A673 (cell line): ENCODE results near the gene KCNMA1. TPM values are rescaled to one million over a fixed set of nuclear protein-coding genes. Genes with fewer than 3 reads are reported as not detected.
"Not testable (repeated sequence)": the region's sequence is repeated elsewhere in the genome, so short reads cannot be mapped to it uniquely, and the experiment has no call there.

ENCODE experiments used
- BruUV-seq: library from RNA; stranded (reverse); fragments of 400-500 nt; replicated peaks from 2 replicates; lab custom pipeline; 2021; lab: Mats Ljungman, UMichigan
- CTCF ChIA-PET: fragments of 300-600 bp; sonication (Branson Sonifier 250); formaldehyde crosslinking; loops from one replicate; lab custom pipeline; 2022; ENCODE audit warnings: antibody characterized with exemption; lab: Charles Lee
- POLR2A ChIA-PET: fragments of 300-600 bp; sonication (Branson Sonifier 250); formaldehyde crosslinking; loops from one replicate; lab custom pipeline; 2022; ENCODE audit warnings: antibody characterized with exemption; ENCODE audit not compliant: low non-redundant PET; lab: Charles Lee
- DNase-seq: peaks from one replicate; pipeline ENCODE4 v3.0.0-alpha.2; 2015; ENCODE audit warnings: low spot score
- H3K27ac ChIP-seq: fragments of 200-600 bp; sonication (generic); 2 replicates; pipeline ENCODE4 v1.5.1; 2016; ENCODE audit warnings: mixed run types, low read depth, mild to moderate bottlenecking, mixed read lengths, antibody characterized with exemption, low read length; ENCODE audit not compliant: poor library complexity, severe bottlenecking
- H3K27me3 ChIP-seq: fragments of 200-600 bp; sonication (generic); replicated peaks from 2 replicates; pipeline ENCODE4 v1.6.1; 2017; ENCODE audit warnings: mixed run types, low read depth, mild to moderate bottlenecking, mixed read lengths, antibody characterized with exemption, low read length; ENCODE audit not compliant: insufficient read depth, poor library complexity
- H3K36me3 ChIP-seq: fragments of 200-600 bp; sonication (generic); 2 replicates; pipeline ENCODE4 v1.6.1; 2016; ENCODE audit warnings: mixed run types, mild to moderate bottlenecking, mixed read lengths, antibody characterized with exemption, low read length; ENCODE audit not compliant: insufficient read depth, poor library complexity, severe bottlenecking
- H3K4me1 ChIP-seq: fragments of 200-600 bp; sonication (generic); 2 replicates; pipeline ENCODE4 v1.6.1; 2017; ENCODE audit warnings: mixed run types, mild to moderate bottlenecking, mixed read lengths, antibody characterized with exemption, low read length; ENCODE audit not compliant: insufficient read depth, poor library complexity, severe bottlenecking
- H3K4me3 ChIP-seq: fragments of 200-600 bp; sonication (generic); 2 replicates; pipeline ENCODE4 v1.5.1; 2016; ENCODE audit warnings: low read depth, mixed run types, mild to moderate bottlenecking, mixed read lengths, low read length; ENCODE audit not compliant: poor library complexity, severe bottlenecking
- H3K9me3 ChIP-seq: fragments of 200-600 bp; sonication (generic); 2 replicates; pipeline ENCODE4 v1.6.1; 2016; ENCODE audit warnings: mixed run types, low read depth, mild to moderate bottlenecking, mixed read lengths, antibody characterized with exemption, low read length; ENCODE audit not compliant: poor library complexity, severe bottlenecking
- CTCF ChIP-seq: fragments of 300-800, 200-600 bp; sonication (generic); conservative IDR thresholded peaks from 2 replicates; pipeline ENCODE4 v1.5.1; 2017; ENCODE audit warnings: low read depth, mild to moderate bottlenecking, antibody characterized with exemption, low read length, moderate library complexity, mixed read lengths
- EZH2 ChIP-seq: fragments of 200-600 bp; sonication (generic); IDR thresholded peaks from 2 replicates; pipeline ENCODE4 v1.6.1; 2017; ENCODE audit warnings: borderline replicate concordance, low read depth, mild to moderate bottlenecking, mixed read lengths, antibody characterized with exemption, low read length; ENCODE audit not compliant: poor library complexity, severe bottlenecking
- intact Hi-C: fragments of 100-400 bp; cut with micrococcal nuclease; formaldehyde crosslinking; loops from one replicate; pipeline ENCODE4 v1.10.0; 2022; ENCODE audit not compliant: unreplicated experiment
- total RNA-seq: library from RNA; stranded (reverse); gene quantifications from 2 replicates; pipeline ENCODE4 v1.2.3, GENCODE V29; 2021

Gene KCNMA1
- total RNA-seq, 1 experiment from 2014 or later: 0.84 TPM

DNA sequence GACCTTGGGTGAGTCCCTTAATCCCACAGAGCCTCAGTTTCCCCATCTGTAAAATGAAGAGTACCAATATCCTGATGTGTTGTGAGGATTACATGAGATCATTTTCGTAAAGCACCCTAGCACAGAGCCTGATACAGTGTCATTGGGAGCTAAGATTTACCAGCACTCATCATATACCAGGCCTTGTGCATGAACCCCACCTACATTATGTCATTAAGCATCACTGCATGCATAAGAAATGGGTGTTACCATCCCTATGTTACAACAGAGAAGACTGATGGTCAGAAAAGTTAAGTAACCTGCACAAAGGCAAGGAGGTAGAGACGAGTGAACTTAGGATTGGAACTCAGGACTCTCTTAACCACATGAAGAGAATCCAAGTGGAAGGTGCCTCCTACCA is 290.6 kb downstream of the KCNMA1 start:
- CTCF ChIA-PET: no interaction called here
- intact Hi-C loops: no loop called here

DNA sequence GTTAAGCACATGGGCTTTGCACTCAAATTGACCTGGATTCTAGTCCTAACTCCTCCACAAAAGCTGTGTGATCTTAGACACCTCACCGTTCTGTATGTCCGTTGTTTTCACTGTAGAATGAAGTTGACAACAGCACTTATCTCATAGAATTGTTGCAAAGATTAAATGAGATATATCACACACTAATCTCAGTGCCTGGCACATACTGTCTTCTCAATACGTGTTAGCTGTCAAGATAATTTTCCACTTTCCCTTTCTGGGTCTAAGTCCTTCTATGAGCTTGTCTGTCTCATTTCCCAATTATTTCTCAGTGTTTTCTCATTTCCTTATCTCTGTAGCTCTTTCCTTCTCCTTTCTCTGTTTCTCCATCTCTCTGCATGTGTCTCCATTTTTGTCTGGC is 296.6 kb downstream of the KCNMA1 start:
- DNase-seq: no peak
- no peak overlapping the region for H3K27ac ChIP-seq
- no peak for TF ChIP-seq CTCF
- no peak for TF ChIP-seq EZH2
- H3K4me3 ChIP-seq: no peak overlapping the region
- H3K9me3 ChIP-seq: no peaks in the 10 kb centered on the region
- ChIA-PET POLR2A (no interaction called here), CTCF (no interaction called here)
- no peaks in the 10 kb centered on the region for H3K27me3 ChIP-seq
- no peaks in the 10 kb centered on the region for H3K4me1 ChIP-seq
- H3K36me3 ChIP-seq: no peaks in the 10 kb centered on the region
- no TSS peak for BruUV-seq
- intact Hi-C loops: no loop called here

More for the DNA sequence above, 290.6 kb downstream of the KCNMA1 start:
- no peak for TF ChIP-seq CTCF
- TF ChIP-seq EZH2: no peak
- BruUV-seq: no TSS peak
- Histone ChIP-seq H3K9me3 (no peaks in the 10 kb centered on the region), H3K27me3 (no peaks in the 10 kb centered on the region), H3K4me1 (no peaks in the 10 kb centered on the region), H3K36me3 (no peaks in the 10 kb centered on the region), H3K27ac (no peak overlapping the region), H3K4me3 (no peak overlapping the region)
- POLR2A ChIA-PET: no interaction called here
- DNase-seq: no peak

- H3K27me3 ChIP-seq, DNase-seq, H3K36me3 ChIP-seq, H3K4me3 ChIP-seq, H3K9me3 ChIP-seq, POLR2A ChIA-PET, BruUV-seq, H3K27ac ChIP-seq, H3K4me1 ChIP-seq, CTCF ChIA-PET, intact Hi-C loops: not testable (repeated sequence)
Observed at GRCh38 chr10:77339872-77340271, 297.7 kb downstream of the KCNMA1 start.

- CTCF ChIA-PET: no interaction called here
- BruUV-seq: no TSS peak
- no peaks in the 10 kb centered on the region for H3K27me3 ChIP-seq
- intact Hi-C loops: no loop called here
- DNase-seq: no peak
- no peak overlapping the region for H3K27ac ChIP-seq
- no peak overlapping the region for H3K4me3 ChIP-seq
- POLR2A ChIA-PET: no interaction called here
- no peaks in the 10 kb centered on the region for H3K4me1 ChIP-seq
- no peaks in the 10 kb centered on the region for H3K9me3 ChIP-seq
- no peak for TF ChIP-seq EZH2
- no peak for TF ChIP-seq CTCF
- no peaks in the 10 kb centered on the region for H3K36me3 ChIP-seq
Observed at GRCh38 chr10:77339166-77339565, 298.4 kb downstream of the KCNMA1 start.
